GM19328 (cell line): Measurements from ENCODE around the gene NDST1.

Experiments
- ATAC-seq: cut with Tn5 transposase; IDR thresholded peaks from one replicate; pipeline ENCODE4 v1.9.1; 2021; ENCODE audit warnings: mild to moderate bottlenecking, moderate library complexity; ENCODE audit not compliant: unreplicated experiment

The NDST1 gene

GRCh38 chr5:150488519-150489359, 19.2 kb upstream of the NDST1 start:
- no peak for ATAC-seq

DNA sequence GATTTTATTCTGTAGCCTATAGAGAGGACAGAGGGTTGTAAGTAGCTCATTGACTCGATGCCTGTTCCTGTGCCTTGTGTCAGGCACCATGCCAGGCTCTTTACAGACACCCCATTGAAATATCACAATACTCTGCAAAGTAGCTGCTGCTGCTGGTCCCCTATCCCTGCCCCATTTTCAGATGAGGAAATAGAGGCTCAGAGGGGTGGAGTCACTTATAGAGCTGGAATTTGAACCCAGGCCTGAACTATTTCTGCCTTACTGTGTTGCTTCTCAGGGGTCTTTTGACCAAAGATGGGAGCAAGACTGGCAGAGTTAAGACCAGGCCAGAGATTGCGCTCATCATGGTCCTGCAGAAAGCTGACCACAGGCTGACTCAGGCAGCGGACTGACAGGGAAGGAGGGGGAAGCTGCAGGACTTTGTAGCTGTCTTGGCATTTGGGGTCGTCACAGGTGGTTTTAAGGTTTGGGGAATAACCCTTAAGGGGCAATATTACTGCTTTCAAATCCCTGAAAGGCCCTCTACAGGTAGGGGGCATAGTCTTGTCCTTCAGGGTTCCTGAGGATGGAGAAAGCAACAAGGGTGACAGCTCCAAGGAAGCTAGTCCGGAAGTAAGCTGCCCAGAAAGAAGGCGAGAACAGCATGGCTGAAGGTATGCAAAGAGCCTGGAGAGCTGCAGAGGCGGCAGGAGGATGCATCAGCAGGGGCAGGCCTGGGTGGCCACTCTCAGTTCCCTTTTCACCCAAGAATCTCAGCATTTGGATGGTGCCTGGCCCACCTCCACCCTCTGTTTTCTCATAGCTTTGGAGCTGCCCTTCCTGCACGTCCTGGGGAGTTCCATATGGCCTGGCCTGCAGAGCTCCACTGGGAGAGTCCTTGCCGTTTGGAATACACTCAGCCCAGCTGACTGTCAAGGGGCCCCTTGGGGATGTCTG, 18.3 kb upstream of the NDST1 start:
- peak; percentile 71 for ATAC-seq

- no peak for ATAC-seq
Observed at GRCh38 chr5:150490296-150490669, 17.6 kb upstream of the NDST1 start.

- ATAC-seq, result no peak
Observed at GRCh38 chr5:150490754-150491153, 17.2 kb upstream of the NDST1 start.

GRCh38 chr5:150491876-150492275, 16.1 kb upstream of the NDST1 start:
- no peak for ATAC-seq

DNA sequence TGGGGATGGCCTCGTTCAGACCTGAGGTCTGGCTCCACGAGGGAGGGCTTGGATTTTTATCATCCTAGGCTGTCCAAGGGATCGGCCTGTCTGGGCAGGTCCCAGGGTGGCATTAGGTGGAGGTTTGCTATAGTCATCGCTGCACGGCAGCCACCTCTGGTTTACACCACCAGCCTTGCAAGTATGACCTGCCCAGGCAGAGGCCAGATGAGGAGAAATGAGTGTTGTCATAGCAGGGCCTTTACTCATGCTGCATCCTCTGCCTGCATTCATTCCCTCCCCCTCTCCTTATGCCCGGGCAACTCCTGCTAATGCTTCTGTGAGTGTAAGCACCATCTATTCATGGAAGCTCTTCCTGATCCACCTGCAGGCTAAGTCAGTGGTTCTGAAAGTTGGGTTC, 15.3 kb upstream of the NDST1 start:
- ATAC-seq, result no peak

DNA sequence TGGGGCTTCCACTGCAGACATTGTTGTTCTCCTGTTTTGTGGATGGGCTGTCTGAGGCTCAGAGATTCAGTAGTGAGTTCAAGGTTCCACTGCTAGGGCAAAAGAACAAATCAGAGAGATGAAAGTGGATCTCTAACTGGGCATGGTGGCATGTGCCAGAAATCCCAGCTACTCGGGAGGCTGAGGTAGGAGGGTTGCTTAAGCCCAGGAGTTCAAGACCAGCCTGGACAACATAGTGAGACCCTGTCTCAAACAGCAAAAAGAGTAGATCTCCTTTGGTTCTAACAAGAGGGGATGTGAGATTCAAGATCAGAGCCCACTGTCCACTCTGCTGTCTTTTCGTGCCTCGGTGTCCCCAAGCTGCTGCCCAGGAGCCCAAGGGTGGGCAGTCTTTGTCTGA, 11.8 kb upstream of the NDST1 start:
- no peak for ATAC-seq

- ATAC-seq, result no peak
Observed at GRCh38 chr5:150496534-150496933, 11.4 kb upstream of the NDST1 start.

GRCh38 chr5:150497274-150497988, 10.5 kb upstream of the NDST1 start:
- ATAC-seq, result no peak

DNA sequence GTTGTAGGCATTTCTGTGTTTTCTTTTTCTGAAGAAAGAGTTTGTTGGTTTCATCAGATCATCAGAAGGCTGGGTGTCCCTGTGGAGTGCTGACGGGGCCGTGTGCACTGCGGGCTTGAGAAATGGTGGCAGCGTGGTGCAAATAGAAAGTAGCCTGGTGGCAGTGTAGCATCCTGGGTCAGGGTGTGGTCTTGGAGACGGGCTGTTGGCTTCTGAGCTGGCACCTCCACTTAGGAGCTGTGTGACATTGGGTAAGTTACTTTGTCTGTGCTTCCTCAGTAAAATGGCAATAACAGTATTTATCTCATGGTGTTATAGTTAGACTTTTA, 10.0 kb upstream of the NDST1 start:
- no peak for ATAC-seq

GRCh38 chr5:150498501-150498900, 9.4 kb upstream of the NDST1 start:
- no peak for ATAC-seq

DNA sequence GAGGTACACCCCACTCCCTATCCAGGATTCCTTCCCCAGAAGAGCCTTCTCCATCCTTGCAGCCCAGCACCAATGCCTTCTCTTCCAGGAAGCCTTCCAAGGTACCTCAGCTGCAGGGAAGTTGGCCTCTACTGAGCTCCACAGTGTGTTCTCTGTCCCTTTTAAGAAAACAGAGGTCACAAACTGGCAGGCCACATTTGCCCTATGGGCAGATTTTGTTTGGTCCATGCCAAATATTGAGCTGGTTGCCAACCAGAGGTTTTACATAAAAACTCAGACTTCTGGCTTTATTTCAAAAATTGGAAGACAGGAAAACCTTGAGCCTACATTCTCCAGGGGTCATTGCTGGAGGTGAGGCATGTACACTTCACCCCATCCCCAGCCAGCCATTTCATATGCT, 9.0 kb upstream of the NDST1 start:
- no peak for ATAC-seq

GRCh38 chr5:150499437-150499956, 8.4 kb upstream of the NDST1 start:
- no peak for ATAC-seq

GRCh38 chr5:150500328-150500841, 7.5 kb upstream of the NDST1 start:
- ATAC-seq, result no peak

GRCh38 chr5:150500905-150501304, 7.0 kb upstream of the NDST1 start:
- no peak for ATAC-seq

DNA sequence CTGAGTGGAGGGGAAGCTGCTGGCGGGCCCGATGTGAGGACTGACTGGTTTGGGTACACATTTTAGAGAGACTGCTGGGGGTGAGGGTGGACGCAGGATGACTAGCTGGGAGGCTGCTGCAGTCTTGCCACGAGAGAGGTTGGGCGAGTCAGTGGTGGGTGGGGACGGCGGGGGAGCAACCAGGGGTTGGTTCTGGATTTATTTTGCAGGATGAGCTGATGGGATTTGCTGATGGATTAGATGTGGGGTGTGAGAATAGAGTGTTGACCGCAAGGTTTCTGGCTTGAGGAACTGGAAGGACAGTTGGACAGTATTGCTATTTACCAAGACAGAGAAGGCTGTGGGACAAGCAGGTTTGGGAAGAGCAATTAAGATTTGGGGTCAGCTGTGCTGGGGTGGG, 5.8 kb upstream of the NDST1 start:
- no peak for ATAC-seq

DNA sequence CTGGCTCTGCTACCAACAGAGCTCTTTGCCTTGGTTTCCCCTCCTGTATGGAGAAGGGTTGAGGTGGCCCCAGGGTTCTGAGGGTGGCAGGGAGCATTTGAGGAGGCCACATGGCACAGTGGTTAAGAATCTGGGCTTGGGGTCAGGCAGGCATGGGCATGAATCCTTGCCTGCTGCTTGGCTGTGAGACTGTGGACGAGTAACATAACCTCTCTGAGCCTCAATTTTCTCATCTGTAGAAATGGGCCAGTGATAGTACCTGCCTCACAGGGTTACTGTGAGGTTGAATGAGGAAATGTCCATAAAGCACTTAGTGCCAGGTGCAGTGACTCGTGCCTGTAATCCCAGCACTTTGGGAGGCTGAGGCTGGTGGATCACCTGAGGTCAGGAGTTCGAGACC, 5.1 kb upstream of the NDST1 start:
- no peak for ATAC-seq

GRCh38 chr5:150503386-150503785, 4.5 kb upstream of the NDST1 start:
- ATAC-seq, result no peak

- no peak for ATAC-seq
Observed at GRCh38 chr5:150503977-150504620, 3.8 kb upstream of the NDST1 start.

DNA sequence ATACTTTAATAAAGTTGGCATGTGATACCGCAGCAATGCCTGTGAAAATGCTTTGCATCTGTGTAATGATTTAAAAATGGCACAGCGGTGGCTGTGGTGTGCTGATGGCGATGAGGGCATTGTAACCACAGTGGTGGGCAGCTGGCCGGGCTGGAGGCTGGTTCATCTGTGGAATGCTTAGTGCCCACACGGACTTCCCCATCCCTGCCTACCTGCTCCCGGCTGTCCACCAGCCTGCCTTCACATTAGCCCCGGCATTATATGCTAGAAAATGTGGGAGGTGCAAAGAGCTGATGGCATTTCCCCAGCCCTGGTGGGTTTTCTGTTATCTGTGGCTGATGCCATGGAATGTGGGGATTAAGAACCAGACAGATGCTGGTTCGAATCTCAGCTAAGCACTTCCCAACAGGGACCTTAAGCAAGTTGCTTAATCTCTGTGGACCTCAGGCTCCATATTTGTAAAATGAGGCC, 2.9 kb upstream of the NDST1 start:
- ATAC-seq, result no peak
